Measurements from ENCODE around the gene TMEM245.

GRCh38 chr9:109002141-109002540 lies 117.6 kb downstream of the TMEM245 start:
- TF ChIP-seq POLR2A (IDR thresholded peaks at IDR 0.05; ENCODE audit: low read depth, low read length) = no peak
- no peak for TF ChIP-seq TAF1 (IDR thresholded peaks at IDR 0.05; ENCODE audit: borderline replicate concordance, low read depth, low read length)
- no peak for TF ChIP-seq POLR2AphosphoS5 (IDR thresholded peaks at IDR 0.05; ENCODE audit: low read depth, low read length)
